ENCODE results near the gene FBXL16.

Gene FBXL16

GRCh38 chr16:719815-720446 lies 14.3 kb upstream of the FBXL16 start:
- TF ChIP-seq CTCF (conservative IDR thresholded peaks at IDR 0.05; ENCODE audit: low read depth, low read length): peak; percentile 42
- H3K4me3 ChIP-seq (ENCODE audit: low read length): peak overlapping the region; percentile 67
- no peak for DNase-seq (ENCODE audit: low read depth)

- no peak for TF ChIP-seq CTCF (conservative IDR thresholded peaks at IDR 0.05; ENCODE audit: low read depth, low read length)
- H3K4me3 ChIP-seq (ENCODE audit: low read length): no peak overlapping the region
- no peak for DNase-seq (ENCODE audit: low read depth)
Measured at GRCh38 chr16:718922-719321, 13.3 kb upstream of the FBXL16 start.

GRCh38 chr16:718389-718788 lies 12.8 kb upstream of the FBXL16 start:
- DNase-seq (ENCODE audit: low read depth): no peak
- H3K4me3 ChIP-seq (ENCODE audit: low read length): no peak overlapping the region
- TF ChIP-seq CTCF (conservative IDR thresholded peaks at IDR 0.05; ENCODE audit: low read depth, low read length): no peak

- H3K4me3 ChIP-seq (ENCODE audit: low read length): no peak overlapping the region
- DNase-seq (ENCODE audit: low read depth): no peak
- no peak for TF ChIP-seq CTCF (conservative IDR thresholded peaks at IDR 0.05; ENCODE audit: low read depth, low read length)
Measured at GRCh38 chr16:717450-718245, 12.0 kb upstream of the FBXL16 start.

- TF ChIP-seq CTCF (conservative IDR thresholded peaks at IDR 0.05; ENCODE audit: low read depth, low read length): no peak
- H3K4me3 ChIP-seq (ENCODE audit: low read length): peak overlapping the region; percentile 57
- no peak for DNase-seq (ENCODE audit: low read depth)
Measured at GRCh38 chr16:716768-717325, 11.2 kb upstream of the FBXL16 start.

- TF ChIP-seq CTCF (conservative IDR thresholded peaks at IDR 0.05; ENCODE audit: low read depth, low read length): peak; percentile 1
- peak overlapping the region; percentile 57 for H3K4me3 ChIP-seq (ENCODE audit: low read length)
- DNase-seq (ENCODE audit: low read depth): no peak
Measured at GRCh38 chr16:716200-716568, 10.6 kb upstream of the FBXL16 start.
